Stimulated activated CD4-positive, alpha-beta T cell treated with anti-CD3 and anti-CD28 coated beads, Interleukin-12 subunit alpha, Interleukin-12 subunit beta, amount 100 ng/mL, for 4 hours (primary cell): Measurements from ENCODE around the gene RALGAPA1.
"Not testable (repeated sequence)": the region's sequence is repeated elsewhere in the genome, so short reads cannot be mapped to it uniquely, and the experiment has no call there.

Experiments
- DNase-seq: peaks from one replicate; pipeline ENCODE4 v3.0.0-alpha.2; 2020

The RALGAPA1 gene

GRCh38 chr14:35808638-35809563 is at the start of gene RALGAPA1:
RALGAPA1 (minus strand) TSS chr14:35809295; CDS start chr14:35808835, 460 bp downstream.
- peak; percentile 88 for DNase-seq

- no peak for DNase-seq
Measured at GRCh38 chr14:35858521-35859209, 49.6 kb upstream of the RALGAPA1 start.

GRCh38 chr14:35855876-35856481 is 46.9 kb upstream of the RALGAPA1 start:
- DNase-seq = no peak

GRCh38 chr14:35854696-35855270 is 45.7 kb upstream of the RALGAPA1 start:
- DNase-seq = no peak

GRCh38 chr14:35853225-35853624 is 44.1 kb upstream of the RALGAPA1 start:
- DNase-seq = no peak

GRCh38 chr14:35851823-35852222 is 42.7 kb upstream of the RALGAPA1 start:
- no peak for DNase-seq

- DNase-seq = no peak
Measured at GRCh38 chr14:35849122-35849521, 40.0 kb upstream of the RALGAPA1 start.

- DNase-seq = no peak
Measured at GRCh38 chr14:35847636-35848035, 38.5 kb upstream of the RALGAPA1 start.

- no peak for DNase-seq
Measured at GRCh38 chr14:35844494-35844893, 35.4 kb upstream of the RALGAPA1 start.

GRCh38 chr14:35842245-35842644 is 33.1 kb upstream of the RALGAPA1 start:
- not testable (repeated sequence) for DNase-seq

GRCh38 chr14:35841704-35842103 is 32.6 kb upstream of the RALGAPA1 start:
- DNase-seq = not testable (repeated sequence)

GRCh38 chr14:35835208-35835982 is 26.3 kb upstream of the RALGAPA1 start:
- DNase-seq = no peak

GRCh38 chr14:35829449-35829848 is 20.4 kb upstream of the RALGAPA1 start:
- DNase-seq = no peak

- no peak for DNase-seq
Measured at GRCh38 chr14:35827678-35828472, 18.8 kb upstream of the RALGAPA1 start.

- DNase-seq = no peak
Measured at GRCh38 chr14:35826952-35827416, 17.9 kb upstream of the RALGAPA1 start.

GRCh38 chr14:35826218-35826951 is 17.3 kb upstream of the RALGAPA1 start, which contains the start of gene BRMS1L:
BRMS1L (plus strand) TSS chr14:35826338; CDS start chr14:35826517, 179 bp downstream.
- peak; percentile 95 for DNase-seq

- no peak for DNase-seq
Measured at GRCh38 chr14:35825968-35826217, 16.8 kb upstream of the RALGAPA1 start.

GRCh38 chr14:35824446-35825165 is 15.5 kb upstream of the RALGAPA1 start:
- DNase-seq = not testable (repeated sequence)

GRCh38 chr14:35822501-35822900 is 13.4 kb upstream of the RALGAPA1 start:
- DNase-seq = no peak
